ENCODE measurements around the gene KCNJ11.

Gene KCNJ11

GRCh38 chr11:17391493-17392355 lies 3.3 kb upstream of the KCNJ11 start:
- no peak overlapping the region for H3K4me3 ChIP-seq (ENCODE audit: low read depth, low read length)
- no peak for TF ChIP-seq CTCF (IDR thresholded peaks at IDR 0.05; ENCODE audit: low read depth, low read length)

- no peak for TF ChIP-seq CTCF (IDR thresholded peaks at IDR 0.05; ENCODE audit: low read depth, low read length)
- no peak overlapping the region for H3K4me3 ChIP-seq (ENCODE audit: low read depth, low read length)
Measured at GRCh38 chr11:17389957-17390649, 1.6 kb upstream of the KCNJ11 start.

GRCh38 chr11:17389211-17389956 lies 925 bp upstream of the KCNJ11 start:
- TF ChIP-seq CTCF (IDR thresholded peaks at IDR 0.05; ENCODE audit: low read depth, low read length) = peak; percentile 26

GRCh38 chr11:17387811-17388210 lies 648 bp downstream of the KCNJ11 start:
- TF ChIP-seq CTCF (IDR thresholded peaks at IDR 0.05; ENCODE audit: low read depth, low read length) = no peak
- H3K4me3 ChIP-seq (ENCODE audit: low read depth, low read length) = no peak overlapping the region

More at GRCh38 chr11:17389211-17389956, 925 bp upstream of the KCNJ11 start:
- H3K4me3 ChIP-seq (ENCODE audit: low read depth, low read length) = peak overlapping the region; percentile 49

GRCh38 chr11:17387254-17387653 lies 1.2 kb downstream of the KCNJ11 start:
- no peak overlapping the region for H3K4me3 ChIP-seq (ENCODE audit: low read depth, low read length)
- no peak for TF ChIP-seq CTCF (IDR thresholded peaks at IDR 0.05; ENCODE audit: low read depth, low read length)

GRCh38 chr11:17386331-17387084 lies 2.0 kb downstream of the KCNJ11 start:
- H3K4me3 ChIP-seq (ENCODE audit: low read depth, low read length) = no peak overlapping the region
- peak; percentile 61 for TF ChIP-seq CTCF (IDR thresholded peaks at IDR 0.05; ENCODE audit: low read depth, low read length)
